Endothelial cell of umbilical vein (primary cell): ENCODE data around the gene AHRR.

Experiments used
- GATA2 ChIP-seq: IDR thresholded peaks from 2 replicates; pipeline ENCODE4 v1.7.0; 2011; ENCODE audit warnings: low read depth, mild to moderate bottlenecking, moderate library complexity, mixed read lengths, low read length; ENCODE audit not compliant: insufficient read length, insufficient read depth
- POLR2A ChIP-seq: IDR thresholded peaks from 2 replicates; pipeline ENCODE4 v1.6.1; 2012; ENCODE audit warnings: low read depth, mild to moderate bottlenecking, control low read depth, low read length
- TF ChIP-seq, protein P1 (sequence below), 2 donors: IDR thresholded peaks; 1 replicate in 1 of 2; 2 replicates in 1 of 2; pipeline ENCODE4 v1.5.1; 2011; ENCODE audit warnings: low read length in 2 of 2, mild to moderate bottlenecking in 2 of 2, moderate library complexity in 2 of 2, control low read depth in 1 of 2, inconsistent platforms in 1 of 2, low read depth in 1 of 2; ENCODE audit not compliant: insufficient read depth in 1 of 2; ENCODE audit errors: extremely low read depth in 1 of 2

DNA sequence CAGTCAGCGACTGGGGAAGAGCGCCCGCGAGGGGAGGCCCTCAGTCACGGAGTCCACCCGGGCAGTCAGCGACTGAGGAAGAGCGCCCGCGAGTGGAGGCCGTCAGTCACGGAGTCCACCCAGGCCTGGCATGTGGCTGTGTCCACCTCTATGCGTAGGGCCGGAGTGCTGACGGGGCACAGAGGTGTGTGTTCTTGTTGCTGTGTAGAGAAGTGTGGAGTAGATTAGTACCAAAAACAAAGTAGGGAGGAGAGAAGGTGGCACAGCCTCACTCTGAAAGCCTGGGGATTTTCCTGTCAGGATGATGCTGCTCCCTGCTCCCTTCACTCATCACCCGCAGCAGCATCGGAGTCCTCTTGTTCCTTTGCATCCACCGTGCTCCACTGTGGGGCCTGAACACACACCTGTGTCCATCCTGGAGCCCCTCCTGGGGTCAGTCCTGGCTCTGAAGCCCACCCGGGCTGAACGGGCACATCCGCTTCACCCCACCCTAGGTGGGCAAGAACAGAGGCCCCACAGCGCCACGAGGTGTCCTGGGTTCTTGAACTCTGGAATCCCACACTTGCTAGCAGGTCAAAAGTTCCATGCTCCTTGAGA lies 37.9 kb downstream of the AHRR start:
- TF ChIP-seq, protein P1, sequence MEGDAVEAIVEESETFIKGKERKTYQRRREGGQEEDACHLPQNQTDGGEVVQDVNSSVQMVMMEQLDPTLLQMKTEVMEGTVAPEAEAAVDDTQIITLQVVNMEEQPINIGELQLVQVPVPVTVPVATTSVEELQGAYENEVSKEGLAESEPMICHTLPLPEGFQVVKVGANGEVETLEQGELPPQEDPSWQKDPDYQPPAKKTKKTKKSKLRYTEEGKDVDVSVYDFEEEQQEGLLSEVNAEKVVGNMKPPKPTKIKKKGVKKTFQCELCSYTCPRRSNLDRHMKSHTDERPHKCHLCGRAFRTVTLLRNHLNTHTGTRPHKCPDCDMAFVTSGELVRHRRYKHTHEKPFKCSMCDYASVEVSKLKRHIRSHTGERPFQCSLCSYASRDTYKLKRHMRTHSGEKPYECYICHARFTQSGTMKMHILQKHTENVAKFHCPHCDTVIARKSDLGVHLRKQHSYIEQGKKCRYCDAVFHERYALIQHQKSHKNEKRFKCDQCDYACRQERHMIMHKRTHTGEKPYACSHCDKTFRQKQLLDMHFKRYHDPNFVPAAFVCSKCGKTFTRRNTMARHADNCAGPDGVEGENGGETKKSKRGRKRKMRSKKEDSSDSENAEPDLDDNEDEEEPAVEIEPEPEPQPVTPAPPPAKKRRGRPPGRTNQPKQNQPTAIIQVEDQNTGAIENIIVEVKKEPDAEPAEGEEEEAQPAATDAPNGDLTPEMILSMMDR (IDR thresholded peaks at IDR 0.05; ENCODE audit: extremely low read depth in 1 of 2, insufficient read depth in 1 of 2, low read depth in 1 of 2, low read length in 2 of 2): no peak
- no peak for TF ChIP-seq POLR2A
- TF ChIP-seq GATA2: no peak
